ENCODE measurements around the gene EPB41.

GRCh38 chr1:29029667-29030066 lies 115.3 kb downstream of the EPB41 start:
- TF ChIP-seq SMC3 (IDR thresholded peaks at IDR 0.05) (no peak), PHF8 (IDR thresholded peaks at IDR 0.05; ENCODE audit: borderline replicate concordance, low read depth) (no peak), JUNB (IDR thresholded peaks at IDR 0.05) (no peak), EP300 (IDR thresholded peaks at IDR 0.05) (no peak), MYC (IDR thresholded peaks at IDR 0.05; ENCODE audit: borderline replicate concordance, low read length) (no peak), CTCF (IDR thresholded peaks at IDR 0.05) (no peak), ZFP36 (IDR thresholded peaks at IDR 0.05; ENCODE audit: borderline replicate concordance, partially characterized antibody) (no peak), FOSL2 (IDR thresholded peaks at IDR 0.05) (no peak), FOSL2 (CRISPR knock-in tag; IDR thresholded peaks at IDR 0.05) (no peak), POLR2A (IDR thresholded peaks at IDR 0.05; ENCODE audit: low read length) (no peak)

Measured in A549 (cell line).